K562 treated with DMSO at 1 percent for 48 hours (cell line): ENCODE results near the gene ZIC4. TPM values are rescaled to one million over a fixed set of nuclear protein-coding genes. Genes with fewer than 3 reads are reported as not detected.

Experiments
- total RNA-seq: library from RNA; unstranded; fragments of 300-600 nt; gene quantifications from 2 replicates; pipeline ENCODE4 v1.2.3, GENCODE V29; 2022; ENCODE audit warnings: low replicate concordance; ENCODE audit errors: extremely low read depth

The ZIC4 gene
- not detected in 2 replicates for total RNA-seq

GRCh38 chr3:147406028-147406931 lies at the start of gene ZIC4:
Gene ZIC4 (minus strand): TSS chr3:147406543. CDS start chr3:147402797, 3,746 bp downstream.

DNA sequence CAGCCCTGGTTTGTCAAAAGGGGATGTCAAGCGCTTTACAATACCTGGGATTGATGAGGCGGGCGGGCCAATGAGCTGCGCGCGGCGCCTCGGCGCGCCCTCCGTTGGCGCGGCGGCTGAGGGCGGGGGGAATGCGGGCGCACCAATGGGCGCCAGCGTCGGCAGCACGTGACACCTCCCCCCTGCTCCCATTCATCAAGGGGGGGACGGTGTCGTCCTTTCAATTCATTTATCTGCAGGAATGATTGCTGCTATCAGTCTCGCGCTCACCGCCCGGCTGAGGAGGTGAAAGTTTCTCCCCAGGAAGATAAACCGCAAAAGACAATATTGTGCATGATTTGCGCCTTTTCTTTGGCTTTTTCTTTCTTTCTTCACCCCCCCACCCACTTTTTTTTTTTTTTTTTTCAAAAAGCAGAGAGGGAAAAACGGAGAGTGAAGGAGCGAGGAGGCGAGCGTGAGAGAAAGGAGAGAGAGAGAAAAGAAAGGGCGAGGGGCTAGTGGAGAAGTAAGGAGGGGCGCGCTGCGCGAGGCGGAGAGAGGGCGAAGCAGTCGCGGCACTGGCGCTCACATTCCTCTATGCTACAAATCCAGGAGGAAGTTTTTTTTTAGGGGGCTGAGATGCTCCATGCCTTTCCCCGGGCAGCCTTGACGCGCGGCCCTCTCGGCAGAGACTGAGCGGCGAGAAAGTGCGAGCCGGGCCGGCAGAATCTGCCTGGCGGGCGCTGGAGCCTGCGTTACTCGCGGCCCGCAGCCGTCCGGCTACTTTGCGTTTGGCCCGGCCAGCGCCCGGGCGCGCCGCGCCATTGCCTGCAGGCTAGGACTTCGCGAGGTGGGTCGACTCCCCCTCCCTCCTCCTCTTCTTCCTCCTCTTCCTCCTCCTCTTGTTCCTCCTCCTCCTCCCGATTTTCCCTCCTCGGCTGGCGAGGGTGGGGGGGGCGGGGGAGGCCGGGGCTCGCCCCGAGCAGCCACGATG lies 3.1 kb upstream of the ZIC4 start, which contains the start of gene ZIC1:
Gene ZIC1, plus strand, starts transcription at position 223 of the 973 bp plus-strand sequence. Its CDS starts 748 bp downstream, at position 971.

Other genes with a start within 250 kb of the ZIC4 start
- not detected in 2 replicates for gene ZIC1, start 2.8 kb upstream of the ZIC4 start, total RNA-seq